ENCODE measurements around the gene PSG3. TPM values are rescaled to one million over a fixed set of nuclear protein-coding genes. Genes with fewer than 3 reads are reported as not detected.

Gene PSG3
- not detected in 2 replicates for total RNA-seq

GRCh38 chr19:42740381-42740780 is at the start of gene PSG3:
Gene PSG3, minus strand, starts transcription at chr19:42740481. Its CDS starts 97 bp downstream, at chr19:42740384.

Other genes starting within 250 kb of the PSG3 start
- 1.1 and 2.0 TPM in 2 replicates for gene CEACAM1, start 212.0 kb downstream of the PSG3 start, total RNA-seq
- gene CEACAM8, start 145.6 kb downstream of the PSG3 start, total RNA-seq: not detected in 2 replicates
- gene PSG8, start 25.2 kb upstream of the PSG3 start, total RNA-seq: not detected in 2 replicates
- gene PSG1, start 139.2 kb upstream of the PSG3 start, total RNA-seq: not detected in 2 replicates
- not detected in 2 replicates for gene PSG6, start 177.4 kb upstream of the PSG3 start, total RNA-seq
- gene PSG7, start 196.7 kb upstream of the PSG3 start, total RNA-seq: not detected in 2 replicates